H1 (cell line): ENCODE measurements around the gene ZBTB20.

ENCODE experiments used
- CHD1 ChIP-seq: IDR thresholded peaks from 2 replicates; pipeline ENCODE4 v1.6.1; 2012; ENCODE audit warnings: low read depth, low read length, improper control_type of control experiment
- EP300 ChIP-seq, 2 experiments: IDR thresholded peaks; 1 replicate in 1 of 2; 2 replicates in 1 of 2; pipeline ENCODE4 v1.6.1; 2011 to 2012; ENCODE audit warnings: low read depth in 2 of 2, low read length in 2 of 2, mild to moderate bottlenecking in 2 of 2, borderline replicate concordance in 1 of 2, inconsistent platforms in 1 of 2, moderate library complexity in 1 of 2
- NANOG ChIP-seq: IDR thresholded peaks from 2 replicates; pipeline ENCODE4 v1.6.1; 2011; ENCODE audit warnings: low read length, low read depth, mild to moderate bottlenecking, inconsistent platforms; ENCODE audit not compliant: insufficient read depth, poor library complexity, severe bottlenecking
- POLR2A ChIP-seq, 2 experiments: IDR thresholded peaks; 1 replicate in 1 of 2; 2 replicates in 1 of 2; pipeline ENCODE4 v1.6.1; 2011; ENCODE audit warnings: low read depth in 2 of 2, low read length in 2 of 2, mild to moderate bottlenecking in 2 of 2; ENCODE audit errors: control extremely low read depth in 1 of 2
- RFX5 ChIP-seq: IDR thresholded peaks from 2 replicates; pipeline ENCODE4 v1.6.1; 2011; ENCODE audit warnings: low read depth, low read length, improper control_type of control experiment, borderline replicate concordance
- SIN3A ChIP-seq, 2 experiments: IDR thresholded peaks in 1 of 2; conservative IDR thresholded peaks in 1 of 2; 2 replicates each; pipeline ENCODE4 v1.6.1; 2011 to 2012; ENCODE audit warnings: low read length in 2 of 2, improper control_type of control experiment in 1 of 2, low read depth in 1 of 2, mild to moderate bottlenecking in 1 of 2
- SP1 ChIP-seq: IDR thresholded peaks from 2 replicates; pipeline ENCODE4 v1.6.1; 2011; ENCODE audit warnings: low read depth, low read length
- TAF1 ChIP-seq: IDR thresholded peaks from 2 replicates; pipeline ENCODE4 v1.6.1; 2011; ENCODE audit warnings: mild to moderate bottlenecking, low read depth, low read length
- TEAD4 ChIP-seq: IDR thresholded peaks from 2 replicates; pipeline ENCODE4 v1.6.1; 2012; ENCODE audit warnings: low read depth, low read length, inconsistent platforms, mixed read lengths
- TF ChIP-seq, protein P1 (sequence below): IDR thresholded peaks from 2 replicates; pipeline ENCODE4 v1.6.1; 2012; ENCODE audit warnings: inconsistent platforms
- TF ChIP-seq, protein P2 (sequence below), 3 experiments: IDR thresholded peaks; 1 replicate in 2 of 3; 2 replicates in 1 of 3; pipeline versions ENCODE4 v1.5.1 to v1.6.1; 2011; ENCODE audit warnings: low read length in 3 of 3, mild to moderate bottlenecking in 3 of 3, inconsistent platforms in 2 of 3, low read depth in 1 of 3, moderate library complexity in 1 of 3; ENCODE audit not compliant: insufficient read depth in 1 of 3; ENCODE audit errors: control extremely low read depth in 1 of 3
- TF ChIP-seq, protein P3 (sequence below): IDR thresholded peaks from 2 replicates; pipeline ENCODE4 v1.6.1; 2011; ENCODE audit warnings: low read depth, mild to moderate bottlenecking, low read length; ENCODE audit not compliant: insufficient read depth

DNA sequence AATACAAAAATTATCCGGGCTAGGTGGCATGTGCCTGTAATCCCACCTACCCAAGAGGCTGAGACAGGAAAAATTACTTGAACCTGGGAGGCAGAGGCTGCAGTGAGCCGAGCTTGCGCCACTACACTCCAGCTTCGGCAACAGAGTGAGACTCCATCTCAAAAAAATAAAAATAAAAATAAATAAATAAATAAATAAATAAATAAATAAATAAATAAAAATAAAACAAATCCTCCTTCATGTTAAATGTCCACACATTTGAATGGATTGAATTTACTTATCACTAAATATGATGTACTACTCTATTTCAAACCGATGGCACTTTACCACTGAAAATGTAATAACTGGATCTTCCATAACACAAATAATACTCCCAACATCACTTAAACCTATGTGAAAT lies 36.3 kb downstream of the ZBTB20 start:
- TF ChIP-seq SP1 (no peak), TAF1 (no peak), POLR2A (IDR thresholded peaks at IDR 0.05; ENCODE audit: control extremely low read depth in 1 of 2, low read depth in 2 of 2, low read length in 2 of 2) (no peak), SIN3A (conservative IDR thresholded peaks at IDR 0.05 in 1 of 2, IDR thresholded peaks at IDR 0.05 in 1 of 2; ENCODE audit: low read depth in 1 of 2, low read length in 2 of 2) (no peak), RFX5 (no peak), CHD1 (no peak), TEAD4 (no peak), NANOG (no peak), EP300 (IDR thresholded peaks at IDR 0.05; ENCODE audit: borderline replicate concordance in 1 of 2, low read depth in 2 of 2, low read length in 2 of 2) (no peak)
- TF ChIP-seq, protein P1, sequence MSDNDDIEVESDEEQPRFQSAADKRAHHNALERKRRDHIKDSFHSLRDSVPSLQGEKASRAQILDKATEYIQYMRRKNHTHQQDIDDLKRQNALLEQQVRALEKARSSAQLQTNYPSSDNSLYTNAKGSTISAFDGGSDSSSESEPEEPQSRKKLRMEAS, result no peak
- TF ChIP-seq, protein P2, sequence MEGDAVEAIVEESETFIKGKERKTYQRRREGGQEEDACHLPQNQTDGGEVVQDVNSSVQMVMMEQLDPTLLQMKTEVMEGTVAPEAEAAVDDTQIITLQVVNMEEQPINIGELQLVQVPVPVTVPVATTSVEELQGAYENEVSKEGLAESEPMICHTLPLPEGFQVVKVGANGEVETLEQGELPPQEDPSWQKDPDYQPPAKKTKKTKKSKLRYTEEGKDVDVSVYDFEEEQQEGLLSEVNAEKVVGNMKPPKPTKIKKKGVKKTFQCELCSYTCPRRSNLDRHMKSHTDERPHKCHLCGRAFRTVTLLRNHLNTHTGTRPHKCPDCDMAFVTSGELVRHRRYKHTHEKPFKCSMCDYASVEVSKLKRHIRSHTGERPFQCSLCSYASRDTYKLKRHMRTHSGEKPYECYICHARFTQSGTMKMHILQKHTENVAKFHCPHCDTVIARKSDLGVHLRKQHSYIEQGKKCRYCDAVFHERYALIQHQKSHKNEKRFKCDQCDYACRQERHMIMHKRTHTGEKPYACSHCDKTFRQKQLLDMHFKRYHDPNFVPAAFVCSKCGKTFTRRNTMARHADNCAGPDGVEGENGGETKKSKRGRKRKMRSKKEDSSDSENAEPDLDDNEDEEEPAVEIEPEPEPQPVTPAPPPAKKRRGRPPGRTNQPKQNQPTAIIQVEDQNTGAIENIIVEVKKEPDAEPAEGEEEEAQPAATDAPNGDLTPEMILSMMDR (IDR thresholded peaks at IDR 0.05; ENCODE audit: control extremely low read depth in 1 of 3, insufficient read depth in 1 of 3, low read depth in 1 of 3, low read length in 3 of 3), result no peak
- TF ChIP-seq, protein P3, sequence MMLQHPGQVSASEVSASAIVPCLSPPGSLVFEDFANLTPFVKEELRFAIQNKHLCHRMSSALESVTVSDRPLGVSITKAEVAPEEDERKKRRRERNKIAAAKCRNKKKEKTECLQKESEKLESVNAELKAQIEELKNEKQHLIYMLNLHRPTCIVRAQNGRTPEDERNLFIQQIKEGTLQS, result no peak
